Testis (tissue), 2 donors: ENCODE results near the gene SLC44A5.

ENCODE experiments used
- CTCF ChIP-seq, 3 experiments: fragments of 450-650 bp in 2 of 3; fragments of 200-600 bp in 1 of 3; sonication (generic) in 1 of 3; IDR thresholded peaks; one replicate each; pipeline ENCODE4 v1.5.1; 2016 to 2019; ENCODE audit warnings: antibody characterized with exemption in 3 of 3, mild to moderate bottlenecking in 2 of 3, moderate library complexity in 1 of 3
- POLR2A ChIP-seq: fragments of 450-650 bp; IDR thresholded peaks from one replicate; pipeline ENCODE4 v1.6.1; 2017; ENCODE audit warnings: antibody characterized with exemption, mild to moderate bottlenecking, moderate library complexity

- TF ChIP-seq CTCF (IDR thresholded peaks at IDR 0.05) (no peak), POLR2A (no peak)
Observed at GRCh38 chr1:75338616-75339483, 272.1 kb downstream of the SLC44A5 start.
